M059J (cell line): ENCODE data around the gene PXDN. TPM values are rescaled to one million over a fixed set of nuclear protein-coding genes. Genes with fewer than 3 reads are reported as not detected.

Experiments used
- DNase-seq: peaks from one replicate; pipeline ENCODE4 v3.0.0-alpha.2; 2012; ENCODE audit warnings: low read depth
- total RNA-seq: library from RNA; depleted of rRNA; stranded (reverse); fragments of >200 nt; shearing (Covaris generic); gene quantifications from 2 replicates; pipeline ENCODE4 v1.2.3, GENCODE V29; 2014

PXDN gene
- total RNA-seq, 1 experiment from 2014 or later, result 115 TPM

- peak; percentile 69 for DNase-seq
Observed at GRCh38 chr2:1755436-1756191, 11.3 kb upstream of the PXDN start.

- DNase-seq, result no peak
Observed at GRCh38 chr2:1754461-1755170, 10.3 kb upstream of the PXDN start.

DNA sequence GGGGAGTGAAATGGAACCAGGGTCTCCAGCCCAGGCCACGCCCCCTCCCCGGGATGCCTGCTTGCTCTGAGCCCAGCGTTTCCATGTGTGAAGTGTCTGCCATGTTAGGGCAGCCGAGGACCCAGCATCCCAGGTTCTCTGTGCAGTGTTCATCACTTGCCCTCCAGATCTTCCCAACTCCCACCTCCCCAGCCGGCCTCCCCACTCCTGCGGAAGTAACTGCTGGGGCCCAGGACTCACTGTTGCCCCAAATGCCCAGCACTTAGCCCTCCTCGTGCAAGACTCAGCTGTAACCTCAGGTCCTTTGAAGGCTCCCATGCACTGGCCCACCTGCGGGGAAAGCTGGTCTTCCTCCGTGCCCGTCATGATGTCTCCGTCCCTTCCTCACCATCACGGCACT lies 9.7 kb upstream of the PXDN start:
- no peak for DNase-seq

DNA sequence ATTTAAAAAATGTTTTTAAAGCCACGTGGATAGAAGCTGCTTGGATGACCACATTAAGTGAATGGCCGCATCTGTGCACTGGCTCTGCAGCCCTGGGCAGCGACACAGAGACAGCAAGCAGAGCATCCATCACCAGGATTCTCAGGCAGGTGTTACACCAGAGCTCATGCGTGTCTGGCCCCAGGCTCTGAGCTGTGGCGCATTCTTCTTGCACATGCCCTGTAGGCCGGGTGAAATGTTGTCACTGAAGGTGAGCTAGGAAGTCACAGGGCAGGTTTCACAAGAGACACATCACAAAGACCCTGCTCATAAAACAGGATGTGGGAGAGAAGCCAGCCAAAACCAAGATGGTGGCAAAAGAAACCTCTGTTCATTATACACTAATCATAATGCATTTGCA lies 8.4 kb upstream of the PXDN start:
- no peak for DNase-seq

- DNase-seq, result no peak
Observed at GRCh38 chr2:1751767-1752725, 7.7 kb upstream of the PXDN start.

DNA sequence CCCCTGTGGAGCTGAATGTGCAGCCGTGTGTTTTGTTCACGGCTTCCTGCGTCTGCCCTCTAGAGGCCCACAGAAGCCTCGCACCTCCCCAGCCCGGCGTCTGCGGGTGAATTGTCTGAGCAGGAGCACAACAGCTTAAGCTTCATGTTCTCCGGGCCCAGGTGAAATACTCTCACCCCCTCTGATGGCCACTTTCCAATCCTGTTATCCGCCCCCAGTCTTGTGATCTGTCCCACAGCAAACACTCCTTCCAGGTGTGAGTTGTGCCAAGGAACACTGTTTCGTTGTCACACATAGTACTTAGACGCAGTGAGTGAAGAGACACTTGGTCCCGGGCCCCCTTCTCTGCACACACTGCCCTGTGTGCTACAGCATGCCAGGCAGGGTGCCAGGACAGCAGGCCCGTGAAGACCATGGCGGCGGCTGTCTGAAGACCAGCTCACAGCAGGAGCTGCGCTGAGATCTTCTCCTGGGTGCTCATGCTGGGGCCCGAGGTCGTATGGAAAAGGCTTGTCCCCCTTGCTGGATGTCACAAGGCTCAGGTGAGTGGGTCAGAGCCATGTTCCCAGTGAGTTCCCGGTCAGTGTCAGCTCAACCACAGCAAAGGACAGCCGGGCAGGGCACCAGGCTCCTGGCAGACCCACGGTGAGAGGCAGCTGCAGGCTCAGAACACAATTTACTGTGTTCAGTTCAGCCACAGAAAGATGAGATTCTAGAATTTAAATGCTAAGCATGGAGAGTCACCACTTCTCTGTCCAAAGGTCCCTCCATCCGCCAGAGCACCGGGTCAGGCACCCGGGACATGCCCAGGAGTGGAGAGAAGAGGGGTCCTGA lies 6.8 kb upstream of the PXDN start:
- peak; percentile 80 for DNase-seq

- no peak for DNase-seq
Observed at GRCh38 chr2:1750270-1750932, 6.1 kb upstream of the PXDN start.

GRCh38 chr2:1749489-1750119 lies 5.3 kb upstream of the PXDN start:
- DNase-seq, result no peak

DNA sequence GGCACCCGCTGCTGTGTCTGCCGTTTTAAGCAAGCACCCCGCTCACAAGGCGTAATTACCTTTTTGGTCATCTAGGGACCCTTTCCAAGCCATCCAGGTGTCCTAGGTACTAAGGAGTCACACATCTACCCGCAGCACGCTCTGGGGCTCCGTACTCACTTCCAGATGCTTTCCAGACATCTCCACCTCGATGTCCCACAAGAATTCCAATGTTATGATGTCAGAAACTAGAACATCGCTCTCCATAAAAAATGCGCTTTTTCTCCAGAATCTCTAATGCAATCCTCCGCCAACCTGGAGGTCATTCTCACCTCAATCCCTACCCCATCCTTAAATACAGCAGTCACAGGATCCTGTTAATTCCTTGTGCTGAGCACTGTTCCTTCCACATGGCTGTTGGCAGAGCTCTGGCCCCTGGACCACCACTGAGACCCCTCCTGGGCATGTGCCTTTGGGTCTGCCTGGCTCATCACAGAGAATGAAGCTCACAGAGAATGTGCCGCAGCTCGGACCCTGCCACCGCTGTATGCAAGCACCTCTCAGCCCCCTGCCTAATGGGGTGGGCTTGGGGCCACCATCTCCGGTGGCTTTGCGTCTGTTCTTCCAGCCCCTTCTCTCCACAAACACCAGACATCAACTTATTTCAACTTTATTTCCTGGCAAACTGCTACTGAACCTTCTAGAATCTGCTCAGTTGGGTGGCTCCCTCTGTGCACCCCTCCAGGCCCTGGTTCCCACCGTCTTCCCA lies 4.6 kb upstream of the PXDN start:
- no peak for DNase-seq

DNA sequence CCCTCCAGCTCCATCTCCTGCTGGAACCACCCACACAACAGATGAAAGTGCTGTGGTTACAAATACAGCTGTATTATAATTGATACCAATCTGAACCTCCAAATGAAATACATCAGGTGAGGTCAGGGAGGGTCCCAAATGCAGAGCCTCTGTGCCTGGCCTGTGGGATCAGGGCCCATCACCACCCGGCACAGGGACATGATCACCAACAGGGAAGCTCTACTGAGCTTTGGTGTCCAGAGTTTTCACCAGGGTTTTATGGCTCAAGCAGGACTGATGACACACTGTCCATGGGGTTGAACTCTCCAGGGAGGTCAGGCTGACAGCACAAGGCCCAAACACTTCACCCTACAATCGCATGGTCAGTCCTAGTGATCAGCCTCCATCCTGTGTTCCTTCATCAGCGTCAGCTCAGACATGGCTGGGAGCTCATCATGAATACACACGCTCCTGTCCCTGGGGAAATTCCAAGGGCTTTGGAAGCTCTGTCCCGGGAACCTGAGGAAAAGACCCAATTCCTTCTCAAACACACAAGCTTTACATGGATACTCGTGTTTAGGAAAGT lies 3.9 kb upstream of the PXDN start:
- peak; percentile 45 for DNase-seq

GRCh38 chr2:1747065-1747941 lies 3.0 kb upstream of the PXDN start:
- no peak for DNase-seq

DNA sequence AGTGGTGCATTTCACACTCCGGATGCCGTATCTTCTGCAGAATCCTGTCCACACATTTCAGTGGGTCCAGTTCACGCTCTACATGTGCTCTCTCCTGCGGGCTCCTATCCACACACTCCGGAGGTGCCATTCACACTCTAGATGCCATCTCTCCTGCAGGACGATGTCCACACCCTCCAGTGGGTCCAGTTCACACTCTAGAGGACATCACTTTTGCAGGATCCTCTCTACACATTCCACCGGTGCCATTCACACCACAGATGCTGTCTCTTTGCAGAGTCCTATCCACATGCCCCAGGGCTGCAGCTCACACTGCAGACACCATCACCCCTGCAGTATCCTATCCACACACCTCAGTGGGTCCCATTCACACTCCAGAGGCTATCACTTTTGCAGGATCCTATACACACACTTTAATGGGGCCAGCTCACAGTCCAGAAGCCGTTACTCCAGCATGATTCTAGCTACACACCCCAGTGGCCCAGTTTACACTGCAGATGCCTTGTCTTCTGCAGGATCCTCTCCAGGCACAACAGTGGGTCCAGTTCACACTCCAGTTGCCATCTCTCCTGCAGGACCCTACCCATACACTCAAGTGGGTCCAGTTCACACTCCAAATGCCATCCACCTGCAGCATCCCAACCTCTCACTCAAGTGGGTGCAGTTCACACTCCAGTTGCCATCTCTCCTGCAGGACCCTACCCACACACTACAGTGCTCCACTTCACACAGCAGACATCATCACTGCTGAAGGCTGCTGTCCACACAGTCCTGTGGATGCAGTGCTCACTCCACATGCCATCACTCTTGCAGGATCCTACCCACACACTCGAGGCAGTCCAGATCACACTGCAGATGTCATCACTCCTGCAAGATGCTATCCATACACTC lies 2.1 kb upstream of the PXDN start:
- DNase-seq, result no peak

- no peak for DNase-seq
Observed at GRCh38 chr2:1745171-1746023, 1.1 kb upstream of the PXDN start.

DNA sequence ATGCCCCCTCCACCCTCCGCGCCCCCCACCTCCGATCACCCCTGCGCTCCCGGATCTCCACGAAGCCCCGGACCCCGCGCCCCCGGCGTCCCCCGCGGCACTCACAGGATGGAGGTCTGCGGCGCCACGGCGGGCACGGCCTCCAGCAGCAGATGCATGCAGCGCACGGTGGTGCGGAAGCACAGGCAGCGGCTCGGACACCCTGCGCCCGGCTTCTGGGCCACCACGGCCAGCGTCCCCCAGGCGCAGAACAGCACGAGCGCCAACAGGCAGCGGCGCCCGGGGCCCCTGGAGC lies 217 bp downstream of the PXDN start:
- no peak for DNase-seq

- peak; percentile 42 for DNase-seq
Observed at GRCh38 chr2:1743396-1744150, 742 bp downstream of the PXDN start.
